Uterus (tissue), 4 donors: Measurements from ENCODE around the gene GLIS2. TPM values are rescaled to one million over a fixed set of nuclear protein-coding genes. Genes with fewer than 3 reads are reported as not detected.
A peak's percentile ranks its signal among the peaks of the same experiment; 100 is the strongest.

Experiments used
- DNase-seq, 2 donors: peaks; one replicate each; pipeline ENCODE4 v3.0.0-alpha.2; 2019 to 2020
- H3K27ac ChIP-seq, 2 donors: fragments of 200-600 bp; sonication (generic); 1 replicate in 1 of 2; 2 replicates in 1 of 2; pipeline ENCODE4 v1.5.1; 2016 to 2018
- H3K27me3 ChIP-seq, 2 donors: fragments of 200-600 bp; sonication (generic); one replicate each; pipeline ENCODE4 v1.5.1; 2018 to 2019; ENCODE audit warnings: control low read depth in 1 of 2
- H3K36me3 ChIP-seq, 2 donors: fragments of 200-600 bp; sonication (generic); one replicate each; pipeline ENCODE4 v1.5.1; 2019; ENCODE audit warnings: control low read depth in 1 of 2
- H3K4me1 ChIP-seq, 2 donors: fragments of 200-600 bp; sonication (generic); one replicate each; pipeline ENCODE4 v1.5.1; 2018 to 2019; ENCODE audit warnings: control low read depth in 1 of 2
- H3K4me3 ChIP-seq, 2 donors: fragments of 200-600 bp; sonication (generic); 1 replicate in 1 of 2; 2 replicates in 1 of 2; pipeline ENCODE4 v1.5.1; 2018 to 2019; ENCODE audit warnings: mild to moderate bottlenecking in 1 of 2
- H3K9me3 ChIP-seq, 2 donors: fragments of 200-600 bp; sonication (generic); one replicate each; pipeline ENCODE4 v1.5.1; 2019; ENCODE audit warnings: control low read depth in 1 of 2
- POLR2A ChIP-seq, 2 donors: fragments of 450-650 bp; IDR thresholded peaks; one replicate each; pipeline ENCODE4 v1.6.1; 2016; ENCODE audit warnings: antibody characterized with exemption in 2 of 2, mild to moderate bottlenecking in 1 of 2, moderate library complexity in 1 of 2
- intact Hi-C: fragments of 100-400 bp; cut with DNase I; formaldehyde crosslinking; loops from one replicate; pipeline ENCODE4 v1.15.1; 2023; ENCODE audit warnings: low total_unique reads
- total RNA-seq, 4 donors: library from RNA; depleted of rRNA in 3 of 4; stranded (reverse); fragments of >200 nt in 3 of 4; gene quantifications; one replicate each; pipeline versions ENCODE4 v1.1.0 to v1.2.4, GENCODE V29; 2014 to 2023
- TF ChIP-seq, protein P1 (sequence below), 4 experiments: fragments of 200-600 bp in 2 of 4; fragments of 450-650 bp in 2 of 4; sonication (generic) in 2 of 4; IDR thresholded peaks; one replicate each; pipeline ENCODE4 v1.5.1; 2016 to 2019; ENCODE audit warnings: antibody characterized with exemption in 4 of 4, mild to moderate bottlenecking in 2 of 4, moderate library complexity in 1 of 4
- donor health status: DM: yes; HTN: yes; CAD: no.

The GLIS2 gene
- total RNA-seq, 4 donors from 2014 or later: 2.9 to 55.8 (median 5.1) TPM

DNA sequence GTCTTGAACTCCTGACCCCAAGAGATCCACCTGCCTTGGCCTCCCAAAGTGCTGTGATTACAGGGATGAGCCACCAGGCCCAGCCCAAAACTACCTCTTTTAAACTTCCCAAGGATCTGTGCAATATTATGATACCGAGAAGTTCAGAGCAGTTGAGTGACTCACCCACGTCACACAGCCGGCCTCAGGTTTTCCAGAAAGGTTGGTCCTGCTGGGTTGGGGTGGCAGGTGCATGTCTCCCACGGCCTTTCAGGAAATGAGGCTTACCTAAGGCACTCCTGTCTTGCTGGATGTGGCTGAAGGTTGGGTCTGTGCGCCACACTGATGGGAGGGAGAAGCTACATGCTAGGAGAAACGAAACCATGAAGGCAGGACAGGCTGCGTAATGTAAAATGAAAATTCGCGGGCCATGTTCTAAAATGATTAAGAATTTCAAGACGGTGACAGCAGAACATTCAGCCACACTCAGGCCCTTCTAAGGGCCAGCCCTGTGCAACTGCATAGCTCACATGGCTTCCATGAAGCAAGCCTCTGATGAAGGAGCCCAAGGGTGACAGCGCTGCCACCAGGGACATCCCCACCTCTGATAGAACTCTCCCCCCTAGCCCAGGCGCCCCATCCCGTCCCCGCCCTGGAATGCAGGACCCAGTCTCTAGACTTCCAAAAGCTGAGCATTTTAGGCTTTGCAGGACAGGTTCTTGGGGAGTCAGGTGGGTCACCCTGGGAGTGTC lies 6.6 kb upstream of the GLIS2 start:
- DNase-seq: no peak
- H3K4me1 ChIP-seq: no peaks in the 10 kb centered on the region
- no peaks in the 10 kb centered on the region for H3K36me3 ChIP-seq
- TF ChIP-seq, protein P1, sequence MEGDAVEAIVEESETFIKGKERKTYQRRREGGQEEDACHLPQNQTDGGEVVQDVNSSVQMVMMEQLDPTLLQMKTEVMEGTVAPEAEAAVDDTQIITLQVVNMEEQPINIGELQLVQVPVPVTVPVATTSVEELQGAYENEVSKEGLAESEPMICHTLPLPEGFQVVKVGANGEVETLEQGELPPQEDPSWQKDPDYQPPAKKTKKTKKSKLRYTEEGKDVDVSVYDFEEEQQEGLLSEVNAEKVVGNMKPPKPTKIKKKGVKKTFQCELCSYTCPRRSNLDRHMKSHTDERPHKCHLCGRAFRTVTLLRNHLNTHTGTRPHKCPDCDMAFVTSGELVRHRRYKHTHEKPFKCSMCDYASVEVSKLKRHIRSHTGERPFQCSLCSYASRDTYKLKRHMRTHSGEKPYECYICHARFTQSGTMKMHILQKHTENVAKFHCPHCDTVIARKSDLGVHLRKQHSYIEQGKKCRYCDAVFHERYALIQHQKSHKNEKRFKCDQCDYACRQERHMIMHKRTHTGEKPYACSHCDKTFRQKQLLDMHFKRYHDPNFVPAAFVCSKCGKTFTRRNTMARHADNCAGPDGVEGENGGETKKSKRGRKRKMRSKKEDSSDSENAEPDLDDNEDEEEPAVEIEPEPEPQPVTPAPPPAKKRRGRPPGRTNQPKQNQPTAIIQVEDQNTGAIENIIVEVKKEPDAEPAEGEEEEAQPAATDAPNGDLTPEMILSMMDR (IDR thresholded peaks at IDR 0.05): no peak
- TF ChIP-seq POLR2A (IDR thresholded peaks at IDR 0.05): no peak
- H3K27me3 ChIP-seq: no peaks in the 10 kb centered on the region
- intact Hi-C loops: no loop called here
- H3K27ac ChIP-seq: no peak overlapping the region
- no peaks in the 10 kb centered on the region for H3K9me3 ChIP-seq
- no peak overlapping the region for H3K4me3 ChIP-seq

DNA sequence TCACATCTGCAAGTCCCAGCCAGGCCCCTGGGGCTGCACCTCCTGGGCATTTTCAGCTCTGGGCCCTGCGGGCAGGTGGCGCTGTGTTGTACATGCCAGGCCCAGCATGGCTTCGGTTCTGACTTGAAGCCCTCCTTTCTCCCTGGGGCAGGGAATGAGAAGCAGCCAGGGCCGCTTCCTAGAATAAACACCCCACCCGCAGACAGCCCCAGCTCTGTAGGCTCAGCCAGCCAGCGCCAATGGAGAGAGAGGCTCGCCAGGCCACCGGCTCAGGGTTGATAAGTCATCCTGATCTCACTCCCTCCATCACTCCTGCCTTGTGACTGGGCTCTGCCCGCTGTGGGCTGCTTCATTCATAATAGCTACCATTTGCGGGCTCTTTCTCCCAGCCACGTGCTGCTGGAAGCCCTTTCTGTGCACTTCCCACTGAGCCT lies 6.0 kb upstream of the GLIS2 start:
- no peaks in the 10 kb centered on the region for H3K4me1 ChIP-seq
- no peaks in the 10 kb centered on the region for H3K27me3 ChIP-seq
- no peak overlapping the region for H3K27ac ChIP-seq
- TF ChIP-seq POLR2A (IDR thresholded peaks at IDR 0.05): no peak
- TF ChIP-seq, protein P1 (IDR thresholded peaks at IDR 0.05): peak in 3 of 4 experiments; percentile 4 to 26 (median 17)
- no peak overlapping the region for H3K4me3 ChIP-seq
- no peaks in the 10 kb centered on the region for H3K36me3 ChIP-seq
- intact Hi-C loops: no loop called here
- no peaks in the 10 kb centered on the region for H3K9me3 ChIP-seq
- no peak for DNase-seq

- TF ChIP-seq POLR2A (IDR thresholded peaks at IDR 0.05): no peak
- TF ChIP-seq, protein P1 (IDR thresholded peaks at IDR 0.05): peak; percentile 31 to 52 (median 42)
- intact Hi-C loops: no loop called here
- no peak for DNase-seq
- no peaks in the 10 kb centered on the region for H3K36me3 ChIP-seq
- no peaks in the 10 kb centered on the region for H3K27me3 ChIP-seq
- H3K4me1 ChIP-seq: peaks cover 0 to 12% of the 10 kb centered on the region in 2 donors
- H3K9me3 ChIP-seq: no peaks in the 10 kb centered on the region
- H3K27ac ChIP-seq: peak overlapping the region; percentile 90 to 96
- H3K4me3 ChIP-seq: no peak overlapping the region
These were observed 2.0 kb upstream of the GLIS2 start for GRCh38 chr16:4313563-4314531.

GRCh38 chr16:4314532-4315185 lies 1.2 kb upstream of the GLIS2 start:
- H3K9me3 ChIP-seq: no peaks in the 10 kb centered on the region
- TF ChIP-seq, protein P1 (IDR thresholded peaks at IDR 0.05): no peak
- no peak for TF ChIP-seq POLR2A (IDR thresholded peaks at IDR 0.05)
- intact Hi-C loops: no loop called here
- peaks cover 0 to 18% of the 10 kb centered on the region in 2 donors for H3K4me1 ChIP-seq
- no peaks in the 10 kb centered on the region for H3K27me3 ChIP-seq
- H3K36me3 ChIP-seq: no peaks in the 10 kb centered on the region
- H3K4me3 ChIP-seq: peak overlapping the region; percentile 48 to 63
- DNase-seq: no peak
- H3K27ac ChIP-seq: peak overlapping the region; percentile 90 to 96
